Panc1 (cell line): ENCODE data around the gene ZNF474. TPM values are rescaled to one million over a fixed set of nuclear protein-coding genes. Genes with fewer than 3 reads are reported as not detected.

Source experiments
- ATAC-seq: fragments of 200-7000 bp; cut with Tn5 transposase; 2 replicates; pipeline ENCODE4 v1.9.1; 2020; ENCODE audit warnings: mild to moderate bottlenecking, moderate library complexity
- BruUV-seq: library from RNA; stranded (reverse); fragments of 400-500 nt; replicated peaks from 2 replicates; lab custom pipeline; 2021; lab: Mats Ljungman, UMichigan
- CTCF ChIA-PET: fragments of 300-600 bp; sonication (Branson Sonifier 250); formaldehyde crosslinking; loops from one replicate; lab custom pipeline; 2022; ENCODE audit warnings: antibody characterized with exemption; lab: Charles Lee
- POLR2A ChIA-PET: fragments of 300-600 bp; sonication (Branson Sonifier 250); formaldehyde crosslinking; loops from one replicate; lab custom pipeline; 2022; ENCODE audit warnings: antibody characterized with exemption; lab: Charles Lee
- DNase-seq: peaks from one replicate; pipeline ENCODE4 v3.0.0-alpha.2; 2010; ENCODE audit warnings: low read depth, low spot score
- H3K27ac ChIP-seq: 2 replicates; pipeline ENCODE4 v1.5.1; 2011; ENCODE audit warnings: mild to moderate bottlenecking, low read length, inconsistent platforms
- H3K27me3 ChIP-seq: fragments of 200-500 bp; sonication (Bioruptor generic); 2 replicates; pipeline ENCODE4 v1.6.0; 2014; ENCODE audit warnings: low read length, inconsistent platforms; ENCODE audit not compliant: control insufficient read depth, insufficient read depth
- H3K36me3 ChIP-seq: fragments of 200-500 bp; sonication (Bioruptor generic); 2 replicates; pipeline ENCODE4 v1.5.1; 2014; ENCODE audit warnings: inconsistent platforms, mild to moderate bottlenecking, low read length, moderate library complexity; ENCODE audit not compliant: control insufficient read depth, insufficient read depth
- H3K4me1 ChIP-seq: 2 replicates; pipeline ENCODE4 v1.5.1; 2011; ENCODE audit warnings: inconsistent platforms, mild to moderate bottlenecking, low read length, moderate library complexity; ENCODE audit not compliant: control insufficient read depth, insufficient read depth
- H3K4me3 ChIP-seq, 2 experiments: 2 replicates each; pipeline ENCODE4 v1.5.1; 2011 to 2012; ENCODE audit warnings: low read depth in 2 of 2, low read length in 2 of 2, mild to moderate bottlenecking in 2 of 2, inconsistent platforms in 1 of 2, moderate library complexity in 1 of 2
- H3K9me3 ChIP-seq: fragments of 200-500 bp; sonication (Bioruptor generic); 2 replicates; pipeline ENCODE4 v1.5.1; 2014; ENCODE audit warnings: low read depth, mild to moderate bottlenecking, inconsistent platforms, low read length, moderate library complexity; ENCODE audit not compliant: control insufficient read depth, insufficient read depth
- POLR2AphosphoS5 ChIP-seq: IDR thresholded peaks from 2 replicates; pipeline ENCODE4 v1.6.1; 2012; ENCODE audit warnings: mild to moderate bottlenecking, low read depth, low read length, moderate library complexity
- SIN3A ChIP-seq: IDR thresholded peaks from 2 replicates; pipeline ENCODE4 v1.6.1; 2012; ENCODE audit warnings: low read depth, mild to moderate bottlenecking, low read length, moderate library complexity, borderline replicate concordance; ENCODE audit not compliant: insufficient read depth
- TCF7L2 ChIP-seq: IDR thresholded peaks from 2 replicates; pipeline ENCODE4 v1.6.1; 2011; ENCODE audit warnings: mild to moderate bottlenecking, low read depth, low read length, inconsistent platforms
- in situ Hi-C: cut with HindIII; loops from 2 replicates; pipeline ENCODE4 v1.10.0; 2016; ENCODE audit warnings: low sequenced_read_pairs, low pct_unique_long_range_greater_than_20kb
- intact Hi-C: fragments of 100-400 bp; cut with micrococcal nuclease; formaldehyde crosslinking; loops from one replicate; pipeline ENCODE4 v1.10.0; 2022; ENCODE audit not compliant: unreplicated experiment
- total RNA-seq: library from RNA; stranded (reverse); gene quantifications from one replicate; pipeline ENCODE4 v1.2.1, GENCODE V29; 2021; ENCODE audit not compliant: unreplicated experiment
- TF ChIP-seq, protein P1 (sequence below): fragments of 450-650 bp; IDR thresholded peaks from 2 replicates; pipeline ENCODE4 v1.5.1; 2017; ENCODE audit warnings: mild to moderate bottlenecking
- TF ChIP-seq, protein P2 (sequence below), 2 experiments: IDR thresholded peaks; 2 replicates each; pipeline ENCODE4 v1.6.1; 2011 to 2012; ENCODE audit warnings: low read depth in 2 of 2, control low read depth in 1 of 2, low read length in 1 of 2, mild to moderate bottlenecking in 1 of 2, moderate library complexity in 1 of 2; ENCODE audit not compliant: insufficient read depth in 1 of 2

Gene ZNF474
- total RNA-seq, 1 experiment from 2014 or later = not detected

DNA sequence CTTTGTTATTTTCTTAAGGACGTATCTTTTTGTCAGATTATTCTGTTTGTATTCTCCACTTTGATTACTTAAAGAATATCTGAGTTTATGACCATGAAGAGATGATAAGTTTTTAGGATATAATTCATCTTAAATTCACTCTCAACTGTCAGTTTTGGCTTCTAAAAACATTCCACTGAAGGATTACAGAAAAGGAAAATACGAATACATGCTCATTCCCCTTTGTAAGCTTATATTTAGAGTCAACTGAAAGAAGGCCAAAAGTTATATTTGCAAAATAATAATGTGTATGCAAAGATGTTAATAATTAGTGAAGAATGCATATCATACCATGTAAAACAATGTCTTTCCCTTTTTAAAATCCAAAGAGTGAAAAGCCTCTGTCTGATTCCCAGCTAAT is 52.5 kb downstream of the ZNF474 start:
- Histone ChIP-seq H3K4me1 (no peaks in the 10 kb centered on the region), H3K27ac (no peak overlapping the region), H3K27me3 (no peaks in the 10 kb centered on the region), H3K36me3 (no peaks in the 10 kb centered on the region), H3K9me3 (no peaks in the 10 kb centered on the region), H3K4me3 (no peak overlapping the region)
- BruUV-seq = no TSS peak
- CTCF ChIA-PET = no interaction called here
- POLR2A ChIA-PET = no interaction called here
- intact Hi-C loops (no loop called here), in situ Hi-C loops (no loop called here)
- ATAC-seq (no peak), DNase-seq (no peak)
- no peak for TF ChIP-seq TCF7L2
- TF ChIP-seq, protein P1, sequence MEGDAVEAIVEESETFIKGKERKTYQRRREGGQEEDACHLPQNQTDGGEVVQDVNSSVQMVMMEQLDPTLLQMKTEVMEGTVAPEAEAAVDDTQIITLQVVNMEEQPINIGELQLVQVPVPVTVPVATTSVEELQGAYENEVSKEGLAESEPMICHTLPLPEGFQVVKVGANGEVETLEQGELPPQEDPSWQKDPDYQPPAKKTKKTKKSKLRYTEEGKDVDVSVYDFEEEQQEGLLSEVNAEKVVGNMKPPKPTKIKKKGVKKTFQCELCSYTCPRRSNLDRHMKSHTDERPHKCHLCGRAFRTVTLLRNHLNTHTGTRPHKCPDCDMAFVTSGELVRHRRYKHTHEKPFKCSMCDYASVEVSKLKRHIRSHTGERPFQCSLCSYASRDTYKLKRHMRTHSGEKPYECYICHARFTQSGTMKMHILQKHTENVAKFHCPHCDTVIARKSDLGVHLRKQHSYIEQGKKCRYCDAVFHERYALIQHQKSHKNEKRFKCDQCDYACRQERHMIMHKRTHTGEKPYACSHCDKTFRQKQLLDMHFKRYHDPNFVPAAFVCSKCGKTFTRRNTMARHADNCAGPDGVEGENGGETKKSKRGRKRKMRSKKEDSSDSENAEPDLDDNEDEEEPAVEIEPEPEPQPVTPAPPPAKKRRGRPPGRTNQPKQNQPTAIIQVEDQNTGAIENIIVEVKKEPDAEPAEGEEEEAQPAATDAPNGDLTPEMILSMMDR = no peak
- TF ChIP-seq, protein P2, sequence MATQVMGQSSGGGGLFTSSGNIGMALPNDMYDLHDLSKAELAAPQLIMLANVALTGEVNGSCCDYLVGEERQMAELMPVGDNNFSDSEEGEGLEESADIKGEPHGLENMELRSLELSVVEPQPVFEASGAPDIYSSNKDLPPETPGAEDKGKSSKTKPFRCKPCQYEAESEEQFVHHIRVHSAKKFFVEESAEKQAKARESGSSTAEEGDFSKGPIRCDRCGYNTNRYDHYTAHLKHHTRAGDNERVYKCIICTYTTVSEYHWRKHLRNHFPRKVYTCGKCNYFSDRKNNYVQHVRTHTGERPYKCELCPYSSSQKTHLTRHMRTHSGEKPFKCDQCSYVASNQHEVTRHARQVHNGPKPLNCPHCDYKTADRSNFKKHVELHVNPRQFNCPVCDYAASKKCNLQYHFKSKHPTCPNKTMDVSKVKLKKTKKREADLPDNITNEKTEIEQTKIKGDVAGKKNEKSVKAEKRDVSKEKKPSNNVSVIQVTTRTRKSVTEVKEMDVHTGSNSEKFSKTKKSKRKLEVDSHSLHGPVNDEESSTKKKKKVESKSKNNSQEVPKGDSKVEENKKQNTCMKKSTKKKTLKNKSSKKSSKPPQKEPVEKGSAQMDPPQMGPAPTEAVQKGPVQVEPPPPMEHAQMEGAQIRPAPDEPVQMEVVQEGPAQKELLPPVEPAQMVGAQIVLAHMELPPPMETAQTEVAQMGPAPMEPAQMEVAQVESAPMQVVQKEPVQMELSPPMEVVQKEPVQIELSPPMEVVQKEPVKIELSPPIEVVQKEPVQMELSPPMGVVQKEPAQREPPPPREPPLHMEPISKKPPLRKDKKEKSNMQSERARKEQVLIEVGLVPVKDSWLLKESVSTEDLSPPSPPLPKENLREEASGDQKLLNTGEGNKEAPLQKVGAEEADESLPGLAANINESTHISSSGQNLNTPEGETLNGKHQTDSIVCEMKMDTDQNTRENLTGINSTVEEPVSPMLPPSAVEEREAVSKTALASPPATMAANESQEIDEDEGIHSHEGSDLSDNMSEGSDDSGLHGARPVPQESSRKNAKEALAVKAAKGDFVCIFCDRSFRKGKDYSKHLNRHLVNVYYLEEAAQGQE (IDR thresholded peaks at IDR 0.05; ENCODE audit: insufficient read depth in 1 of 2, low read depth in 2 of 2, low read length in 1 of 2) = no peak
- TF ChIP-seq POLR2AphosphoS5 = no peak
- no peak for TF ChIP-seq SIN3A

DNA sequence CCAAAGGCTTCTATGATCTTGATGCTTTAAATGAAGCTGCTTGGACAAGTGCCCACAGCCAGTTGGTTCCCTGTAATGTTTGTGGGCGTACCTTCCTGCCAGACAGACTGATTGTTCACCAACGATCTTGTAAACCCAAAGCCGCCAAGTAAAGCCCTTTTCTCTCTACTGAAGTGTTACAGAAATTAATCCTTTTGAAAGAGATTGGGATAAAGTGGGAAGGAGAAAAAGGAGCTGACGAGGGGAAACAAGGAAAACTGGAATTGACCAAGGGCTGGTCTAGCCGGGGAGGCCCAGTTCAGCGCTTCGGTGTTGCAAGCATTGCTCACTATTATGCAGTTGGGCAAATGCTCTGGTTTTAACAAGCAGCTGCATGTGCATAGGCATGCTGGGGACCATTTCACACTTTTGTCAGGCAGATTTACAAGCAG is 53.2 kb downstream of the ZNF474 start:
- Histone ChIP-seq H3K9me3 (no peaks in the 10 kb centered on the region), H3K4me1 (no peaks in the 10 kb centered on the region), H3K36me3 (no peaks in the 10 kb centered on the region), H3K27me3 (no peaks in the 10 kb centered on the region), H3K27ac (no peak overlapping the region), H3K4me3 (no peak overlapping the region)
- ChIA-PET CTCF (no interaction called here), POLR2A (no interaction called here)
- intact Hi-C loops (no loop called here), in situ Hi-C loops (no loop called here)
- no TSS peak for BruUV-seq
- no peak for DNase-seq
- TF ChIP-seq POLR2AphosphoS5 (no peak), TCF7L2 (no peak), SIN3A (no peak)
- TF ChIP-seq, protein P1 = no peak
- TF ChIP-seq, protein P2 (IDR thresholded peaks at IDR 0.05; ENCODE audit: insufficient read depth in 1 of 2, low read depth in 2 of 2, low read length in 1 of 2) = no peak
- ATAC-seq = no peak
